Small intestine (tissue), 7 donors: ENCODE measurements around the gene GPR68. TPM values are rescaled to one million over a fixed set of nuclear protein-coding genes. Genes with fewer than 3 reads are reported as not detected.
"Not testable (repeated sequence)": the region's sequence is repeated elsewhere in the genome, so short reads cannot be mapped to it uniquely, and the experiment has no call there.

Experiments used
- DNase-seq, 2 donors: peaks; one replicate each; pipeline versions ENCODE4 v3.0.0 to v3.0.0-alpha.2; 2013
- FAIRE-seq: peaks from 2 replicates; lab custom pipeline; 2012; peaks lifted over from hg19 to GRCh38; lab: Jason Lieb, UNC
- H3K27ac ChIP-seq, 3 donors: one replicate each; pipeline ENCODE4 v1.5.1; 2013; ENCODE audit warnings: low read length in 2 of 3, mild to moderate bottlenecking in 2 of 3, control low read depth in 1 of 3, inconsistent platforms in 1 of 3, low read depth in 1 of 3, moderate library complexity in 1 of 3
- H3K27me3 ChIP-seq, 3 donors: one replicate each; pipeline ENCODE4 v1.6.1; 2013; ENCODE audit warnings: low read length in 3 of 3, inconsistent platforms in 1 of 3; ENCODE audit not compliant: control insufficient read depth in 3 of 3, insufficient read depth in 3 of 3
- H3K36me3 ChIP-seq, 3 donors: one replicate each; pipeline ENCODE4 v1.6.1; 2013; ENCODE audit warnings: low read length in 3 of 3, inconsistent platforms in 1 of 3, low read depth in 1 of 3, mild to moderate bottlenecking in 1 of 3, moderate library complexity in 1 of 3; ENCODE audit not compliant: control insufficient read depth in 3 of 3, insufficient read depth in 2 of 3
- H3K4me1 ChIP-seq, 3 donors: one replicate each; pipeline ENCODE4 v1.6.1; 2013; ENCODE audit warnings: low read length in 2 of 3, inconsistent platforms in 1 of 3, low read depth in 1 of 3, mild to moderate bottlenecking in 1 of 3, moderate library complexity in 1 of 3; ENCODE audit not compliant: control insufficient read depth in 3 of 3, insufficient read depth in 2 of 3
- H3K4me3 ChIP-seq, 3 donors: one replicate each; pipeline ENCODE4 v1.5.1; 2013; ENCODE audit warnings: low read length in 3 of 3, control low read depth in 1 of 3, inconsistent platforms in 1 of 3, low read depth in 1 of 3, mild to moderate bottlenecking in 1 of 3, moderate library complexity in 1 of 3
- H3K9me3 ChIP-seq, 2 donors: one replicate each; pipeline ENCODE4 v1.6.1; 2013; ENCODE audit warnings: low read depth in 1 of 2, low read length in 1 of 2; ENCODE audit not compliant: control insufficient read depth in 2 of 2, insufficient read depth in 1 of 2
- WGBS, 3 donors: extraction: QIAGEN DNeasy Blood & Tissue Kit; methylation state at CpG; one replicate each; pipeline ENCODE4 v1.1.7; 2013; 5-methylcytosine and 5-hydroxymethylcytosine counted together
- polyA plus RNA-seq, 4 donors: library from polyadenylated mRNA; stranded (reverse) in 3 of 4; unstranded in 1 of 4; fragments of 200-250 nt in 3 of 4; fragments of 120-200 nt in 1 of 4; gene quantifications; one replicate each; pipeline versions ENCODE4 v1.2.1 to v1.2.3, GENCODE V29; 2013
- donor health status: healthy with polysubstance abuse.
- donor health status: control.
- donor health status: control.
- donor health status: Bipolar disorder and iron deficiency.
- donor health status: healthy.

GPR68 gene
- polyA plus RNA-seq, 4 donors = 0.54 to 2.2 (median 0.78) TPM; not detected in 1

DNA sequence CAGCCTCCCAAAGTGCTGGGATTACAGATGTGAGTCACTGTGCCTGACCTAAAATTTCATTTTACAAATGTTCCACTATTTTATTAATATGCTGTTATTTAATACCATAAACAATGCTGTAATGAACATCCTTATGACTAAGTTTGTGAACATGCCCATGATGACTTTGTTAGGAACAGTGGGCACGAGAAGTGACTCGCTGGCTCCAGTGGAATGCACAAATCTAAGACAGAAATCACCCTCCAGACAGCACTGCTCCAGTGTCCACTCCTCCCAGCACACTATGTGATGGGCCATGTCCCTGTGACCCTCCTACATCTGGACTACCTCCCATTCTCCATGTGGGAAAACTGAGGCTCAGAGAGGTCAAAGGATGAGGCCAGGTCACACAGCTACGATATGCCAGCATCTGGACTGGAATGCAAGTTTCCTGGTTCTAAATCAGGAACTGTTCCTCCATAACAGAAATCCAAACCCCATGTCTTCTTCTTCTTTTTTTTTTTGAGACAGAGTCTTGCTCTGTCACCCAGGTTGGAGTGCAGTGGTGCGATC lies 57.9 kb downstream of the GPR68 start:
- H3K4me1 ChIP-seq = no peaks in the 10 kb centered on the region
- no peak overlapping the region for H3K27ac ChIP-seq
- FAIRE-seq (no peak), DNase-seq (no peak)
- WGBS, 3 donors = 89 to 96% (median 94%) methylated on average over 4 of the region's 4 CpGs
- H3K9me3 ChIP-seq = no peaks in the 10 kb centered on the region
- H3K27me3 ChIP-seq = no peaks in the 10 kb centered on the region
- H3K36me3 ChIP-seq = peaks cover 21 to 81% (median 25%) of the 10 kb centered on the region in 3 donors
- H3K4me3 ChIP-seq = no peak overlapping the region

- DNase-seq (no peak), FAIRE-seq (no peak)
- Histone ChIP-seq H3K4me3 (no peak overlapping the region), H3K9me3 (no peaks in the 10 kb centered on the region), H3K27me3 (no peaks in the 10 kb centered on the region), H3K36me3 (peaks cover 21 to 78% (median 28%) of the 10 kb centered on the region in 3 donors), H3K4me1 (no peaks in the 10 kb centered on the region), H3K27ac (no peak overlapping the region)
- 82 to 93% (median 88%) methylated on average over 1 of the region's 1 CpG for WGBS, 3 donors
Measured at GRCh38 chr14:91185721-91186120, 58.8 kb downstream of the GPR68 start.

DNA sequence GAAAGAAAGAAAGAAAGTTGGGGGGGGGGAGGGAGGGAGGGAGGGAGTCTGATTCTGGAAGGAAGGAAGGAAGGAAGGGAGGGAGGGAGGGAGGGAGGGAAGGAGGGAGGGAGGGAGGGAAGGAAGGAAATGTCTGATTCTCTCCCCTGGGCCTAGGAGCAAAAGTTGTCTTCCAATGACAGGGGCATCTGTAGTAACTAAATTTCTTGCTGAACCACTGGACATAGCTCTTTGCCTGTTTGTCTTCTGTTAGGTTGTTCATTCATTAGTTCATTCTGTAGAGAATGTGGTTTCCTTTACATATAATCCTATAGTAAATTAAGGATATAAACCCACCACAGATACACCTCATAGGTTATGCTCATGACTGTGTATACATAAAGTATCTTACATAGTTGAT lies 59.9 kb downstream of the GPR68 start:
- no peaks in the 10 kb centered on the region for H3K4me1 ChIP-seq
- no peak overlapping the region for H3K27ac ChIP-seq
- no peak overlapping the region for H3K4me3 ChIP-seq
- DNase-seq = no peak
- H3K9me3 ChIP-seq = no peaks in the 10 kb centered on the region
- H3K36me3 ChIP-seq = peaks cover 15 to 74% (median 23%) of the 10 kb centered on the region in 3 donors
- FAIRE-seq = no peak
- no peaks in the 10 kb centered on the region for H3K27me3 ChIP-seq

DNA sequence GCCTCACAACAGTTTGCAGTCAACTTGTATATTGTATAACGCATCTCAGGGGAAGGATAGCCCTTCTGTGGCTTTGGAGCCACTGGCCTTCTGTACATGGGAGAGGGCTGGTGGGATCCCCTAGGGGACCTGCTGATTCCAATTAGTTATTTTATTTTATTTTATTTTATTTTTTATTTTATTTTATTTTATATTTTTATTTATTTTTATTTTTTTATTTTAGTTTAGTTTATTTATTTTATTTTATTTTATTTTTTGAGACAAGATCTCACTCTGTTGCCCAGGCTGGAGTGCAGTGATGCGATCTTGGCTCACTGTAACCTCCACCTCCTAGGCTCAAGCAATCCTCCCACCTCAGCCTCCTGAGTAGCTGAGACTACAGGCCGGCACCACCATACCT lies 61.8 kb downstream of the GPR68 start:
- H3K27ac ChIP-seq, FAIRE-seq, H3K4me1 ChIP-seq, H3K9me3 ChIP-seq, DNase-seq, H3K4me3 ChIP-seq, H3K27me3 ChIP-seq: not testable (repeated sequence)
- WGBS, 3 donors = 97 to 98% (median 97%) methylated on average over 3 of the region's 3 CpGs
- peaks cover 7 to 72% (median 17%) of the 10 kb centered on the region in 3 donors for H3K36me3 ChIP-seq

Other genes starting within 250 kb of the GPR68 start
- 1 to 10 TPM; 1.9 to 9.5 (median 3.8) TPM for gene RPS6KA5, start 184.1 kb downstream of the GPR68 start, polyA plus RNA-seq
- gene DGLUCY, start 130.6 kb downstream of the GPR68 start, polyA plus RNA-seq = 10 to 100 TPM; 11.9 to 74.9 (median 30.2) TPM
- 10 to 100 TPM; 13.2 to 25.9 (median 18.3) TPM for gene CCDC88C, start 173.1 kb upstream of the GPR68 start, polyA plus RNA-seq